Esophagus squamous epithelium (tissue), 4 donors: ENCODE measurements around the gene YBX2.

ENCODE experiments used
- CTCF ChIP-seq, 6 experiments: fragments of 450-650 bp in 4 of 6; fragments of 200-600 bp in 2 of 6; sonication (generic) in 2 of 6; IDR thresholded peaks; one replicate each; pipeline ENCODE4 v1.5.1; 2016 to 2019; ENCODE audit warnings: antibody characterized with exemption in 6 of 6, mild to moderate bottlenecking in 4 of 6, moderate library complexity in 4 of 6
- POLR2A ChIP-seq, 4 donors: fragments of 450-650 bp; IDR thresholded peaks; one replicate each; pipeline ENCODE4 v1.6.1; 2017; ENCODE audit warnings: antibody characterized with exemption in 4 of 4, mild to moderate bottlenecking in 4 of 4, moderate library complexity in 3 of 4

- TF ChIP-seq CTCF (IDR thresholded peaks at IDR 0.05) (peak; percentile 96 to 97 (median 96)), POLR2A (IDR thresholded peaks at IDR 0.05) (no peak)
These were observed 1.9 kb upstream of the YBX2 start for GRCh38 chr17:7296189-7296861.
